Endothelial cell of umbilical vein (primary cell): ENCODE results near the gene SPDYE4. TPM values are rescaled to one million over a fixed set of nuclear protein-coding genes. Genes with fewer than 3 reads are reported as not detected.

ENCODE experiments used
- BruUV-seq: library from RNA; stranded (reverse); fragments of 400-500 nt; replicated peaks from 2 replicates; lab custom pipeline; 2021; lab: Mats Ljungman, UMichigan
- CTCF ChIA-PET: fragments of 300-600, 350-600 bp; sonication (Branson Sonifier 250); formaldehyde crosslinking; loops from one replicate; lab custom pipeline; 2021; ENCODE audit warnings: antibody characterized with exemption, inconsistent platforms; lab: Charles Lee
- POLR2A ChIA-PET: fragments of 300-600, 350-600 bp; sonication (Branson Sonifier 250); formaldehyde crosslinking; loops from one replicate; lab custom pipeline; 2021; ENCODE audit warnings: antibody characterized with exemption, inconsistent platforms; lab: Charles Lee
- DNase-seq: peaks from one replicate; pipeline ENCODE4 v3.0.0-alpha.2; 2011; ENCODE audit warnings: low read depth, low spot score
- FAIRE-seq: peaks from 2 replicates; lab custom pipeline; 2011; peaks lifted over from hg19 to GRCh38; lab: Jason Lieb, UNC
- H2AFZ ChIP-seq: 2 replicates; pipeline ENCODE4 v1.6.0; 2012; ENCODE audit warnings: low read depth, low read length, control low read depth, inconsistent platforms
- H3K27ac ChIP-seq: 2 replicates; pipeline ENCODE4 v1.5.1; 2011; ENCODE audit warnings: low read depth, mild to moderate bottlenecking, control low read depth, low read length, moderate library complexity; ENCODE audit not compliant: insufficient read depth
- H3K27me3 ChIP-seq, 2 experiments: 2 replicates each; pipeline versions ENCODE4 v1.6.0 to v1.6.1; 2011; ENCODE audit warnings: low read length in 2 of 2, mixed read lengths in 1 of 2; ENCODE audit not compliant: control insufficient read depth in 2 of 2, insufficient read depth in 2 of 2
- H3K36me3 ChIP-seq, 2 experiments: 2 replicates in 1 of 2; 3 replicates in 1 of 2; pipeline ENCODE4 v1.5.1; 2011; ENCODE audit warnings: low read length in 2 of 2, mild to moderate bottlenecking in 1 of 2, moderate library complexity in 1 of 2; ENCODE audit not compliant: control insufficient read depth in 2 of 2, insufficient read depth in 2 of 2; ENCODE audit errors: extremely low read depth in 1 of 2
- H3K4me1 ChIP-seq: 3 replicates; pipeline ENCODE4 v1.5.1; 2011; ENCODE audit warnings: mild to moderate bottlenecking, low read length; ENCODE audit not compliant: control insufficient read depth, insufficient read depth; ENCODE audit errors: extremely low read depth
- H3K4me2 ChIP-seq: 2 replicates; pipeline ENCODE4 v1.6.1; 2011; ENCODE audit warnings: low read length, control low read depth, mixed read lengths; ENCODE audit not compliant: insufficient read depth
- H3K4me3 ChIP-seq, 3 experiments: fragments of 200-600 bp in 1 of 3; sonication (generic), shearing (Covaris generic) in 1 of 3; replicated peaks in 1 of 3; 2 replicates each; pipeline ENCODE4 v1.5.1; 2011 to 2016; ENCODE audit warnings: control low read depth in 3 of 3, low read length in 3 of 3, mild to moderate bottlenecking in 2 of 3, inconsistent platforms in 1 of 3, low read depth in 1 of 3, moderate library complexity in 1 of 3; ENCODE audit not compliant: insufficient read depth in 1 of 3
- H3K79me2 ChIP-seq: 2 replicates; pipeline ENCODE4 v1.6.0; 2012; ENCODE audit warnings: low read length, inconsistent platforms; ENCODE audit not compliant: control insufficient read depth, insufficient read depth
- H3K9ac ChIP-seq: replicated peaks from 2 replicates; pipeline ENCODE3; 2011; ENCODE audit warnings: low read length, control low read depth; ENCODE audit not compliant: insufficient read depth; ENCODE audit errors: extremely low read depth
- H3K9me1 ChIP-seq: replicated peaks from 3 replicates; pipeline ENCODE4 v1.6.0; 2011; ENCODE audit warnings: mild to moderate bottlenecking, low read length; ENCODE audit not compliant: control insufficient read depth, insufficient read depth; ENCODE audit errors: extremely low read depth
- H3K9me3 ChIP-seq: replicated peaks from 2 replicates; pipeline ENCODE4 v1.5.1; 2012; ENCODE audit warnings: low read length, inconsistent platforms; ENCODE audit not compliant: control insufficient read depth, insufficient read depth
- H4K20me1 ChIP-seq: replicated peaks from 2 replicates; pipeline ENCODE3; 2011; ENCODE audit warnings: mild to moderate bottlenecking, low read length; ENCODE audit not compliant: control insufficient read depth, insufficient read depth; ENCODE audit errors: extremely low read depth
- FOS ChIP-seq: IDR thresholded peaks from 2 replicates; pipeline ENCODE4 v1.6.1; 2011; ENCODE audit warnings: mild to moderate bottlenecking, low read length, moderate library complexity, borderline replicate concordance; ENCODE audit not compliant: insufficient read depth
- JUN ChIP-seq: IDR thresholded peaks from 2 replicates; pipeline ENCODE4 v1.6.1; 2011; ENCODE audit warnings: borderline replicate concordance, low read depth; ENCODE audit not compliant: insufficient read length, insufficient read depth
- MYC ChIP-seq: IDR thresholded peaks from one replicate; pipeline ENCODE4 v1.6.1; 2011; ENCODE audit warnings: mild to moderate bottlenecking, low read depth, low read length
- POLR2A ChIP-seq: IDR thresholded peaks from 2 replicates; pipeline ENCODE4 v1.6.1; 2012; ENCODE audit warnings: low read depth, mild to moderate bottlenecking, control low read depth, low read length
- dilution Hi-C: fragments of 300-500 bp; cut with MboI; formaldehyde crosslinking; loops from one replicate; pipeline ENCODE4 v1.15.0; 2019; ENCODE audit warnings: low sequenced_read_pairs; ENCODE audit not compliant: extremely low pct_ligation_motif_present
- intact Hi-C: fragments of 100-400 bp; cut with micrococcal nuclease; formaldehyde crosslinking; loops from one replicate; pipeline ENCODE4 v1.10.0; 2022
- polyA plus RNA-seq, 4 experiments: library from polyadenylated mRNA; depleted of rRNA in 3 of 4; stranded (reverse) in 3 of 4; unstranded in 1 of 4; fragments of >200 nt; gene quantifications; 2 replicates each; pipeline versions ENCODE4 v1.2.1 to v1.2.3, GENCODE V29; 2011 to 2012; ENCODE audit warnings: missing spikeins in 1 of 4
- total RNA-seq: library from RNA; stranded (reverse); gene quantifications from 2 replicates; pipeline ENCODE4 v1.2.3, GENCODE V29; 2021
- TF ChIP-seq, protein P1 (sequence below), 2 donors: IDR thresholded peaks; 1 replicate in 1 of 2; 2 replicates in 1 of 2; pipeline ENCODE4 v1.5.1; 2011; ENCODE audit warnings: low read length in 2 of 2, mild to moderate bottlenecking in 2 of 2, moderate library complexity in 2 of 2, control low read depth in 1 of 2, inconsistent platforms in 1 of 2, low read depth in 1 of 2; ENCODE audit not compliant: insufficient read depth in 1 of 2; ENCODE audit errors: extremely low read depth in 1 of 2
- TF ChIP-seq, protein P2 (sequence below): IDR thresholded peaks from 2 replicates; pipeline ENCODE4 v1.6.1; 2011; ENCODE audit not compliant: insufficient read depth, insufficient read length

SPDYE4 gene
- total and polyA plus RNA-seq, 2 donors (not counting 3 experiments of a cell fraction or from before 2014, with no cell fraction given), result not detected

DNA sequence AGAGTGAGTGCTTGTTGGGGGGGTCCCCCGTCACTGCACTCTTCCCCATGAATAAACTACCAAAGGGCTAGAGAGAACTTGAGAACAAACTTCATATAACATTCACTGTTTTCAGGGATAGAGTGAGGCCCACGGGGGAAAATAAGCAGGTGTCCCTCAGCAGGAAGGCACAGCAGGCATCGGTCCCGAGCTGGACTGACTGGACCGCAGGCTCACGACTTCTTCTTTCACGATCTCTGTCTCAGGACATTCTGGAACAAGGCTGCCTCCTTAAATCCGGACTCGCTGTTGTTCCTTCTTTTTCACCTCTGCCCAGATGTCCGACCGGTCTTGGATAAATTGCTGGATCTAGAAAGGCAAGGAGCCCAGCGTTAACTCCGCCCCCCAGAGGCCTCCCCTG lies 28.5 kb downstream of the SPDYE4 start:
- CTCF ChIA-PET, result no interaction called here
- H3K9me3 ChIP-seq, result no peaks in the 10 kb centered on the region
- H3K27me3 ChIP-seq, result peaks cover 0 to 4% of the 10 kb centered on the region in 2 experiments
- no TSS peak for BruUV-seq
- H3K4me2 ChIP-seq, result no peak overlapping the region
- no peak overlapping the region for H3K4me3 ChIP-seq
- H3K27ac ChIP-seq, result no peak overlapping the region
- POLR2A ChIA-PET, result no interaction called here
- no peaks in the 10 kb centered on the region for H3K4me1 ChIP-seq
- H3K9me1 ChIP-seq, result no peaks in the 10 kb centered on the region
- no peak overlapping the region for H3K9ac ChIP-seq
- intact Hi-C loops, result no loop called here
- no peaks in the 10 kb centered on the region for H4K20me1 ChIP-seq
- TF ChIP-seq, protein P1, sequence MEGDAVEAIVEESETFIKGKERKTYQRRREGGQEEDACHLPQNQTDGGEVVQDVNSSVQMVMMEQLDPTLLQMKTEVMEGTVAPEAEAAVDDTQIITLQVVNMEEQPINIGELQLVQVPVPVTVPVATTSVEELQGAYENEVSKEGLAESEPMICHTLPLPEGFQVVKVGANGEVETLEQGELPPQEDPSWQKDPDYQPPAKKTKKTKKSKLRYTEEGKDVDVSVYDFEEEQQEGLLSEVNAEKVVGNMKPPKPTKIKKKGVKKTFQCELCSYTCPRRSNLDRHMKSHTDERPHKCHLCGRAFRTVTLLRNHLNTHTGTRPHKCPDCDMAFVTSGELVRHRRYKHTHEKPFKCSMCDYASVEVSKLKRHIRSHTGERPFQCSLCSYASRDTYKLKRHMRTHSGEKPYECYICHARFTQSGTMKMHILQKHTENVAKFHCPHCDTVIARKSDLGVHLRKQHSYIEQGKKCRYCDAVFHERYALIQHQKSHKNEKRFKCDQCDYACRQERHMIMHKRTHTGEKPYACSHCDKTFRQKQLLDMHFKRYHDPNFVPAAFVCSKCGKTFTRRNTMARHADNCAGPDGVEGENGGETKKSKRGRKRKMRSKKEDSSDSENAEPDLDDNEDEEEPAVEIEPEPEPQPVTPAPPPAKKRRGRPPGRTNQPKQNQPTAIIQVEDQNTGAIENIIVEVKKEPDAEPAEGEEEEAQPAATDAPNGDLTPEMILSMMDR (IDR thresholded peaks at IDR 0.05; ENCODE audit: extremely low read depth in 1 of 2, insufficient read depth in 1 of 2, low read depth in 1 of 2, low read length in 2 of 2), result no peak
- TF ChIP-seq JUN, result no peak
- TF ChIP-seq FOS, result no peak
- TF ChIP-seq, protein P2, sequence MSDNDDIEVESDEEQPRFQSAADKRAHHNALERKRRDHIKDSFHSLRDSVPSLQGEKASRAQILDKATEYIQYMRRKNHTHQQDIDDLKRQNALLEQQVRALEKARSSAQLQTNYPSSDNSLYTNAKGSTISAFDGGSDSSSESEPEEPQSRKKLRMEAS, result no peak
- no peak overlapping the region for H2AFZ ChIP-seq
- no peaks in the 10 kb centered on the region for H3K79me2 ChIP-seq
- FAIRE-seq (no peak), DNase-seq (no peak)
- dilution Hi-C loops, result no loop called here
- no peaks in the 10 kb centered on the region for H3K36me3 ChIP-seq

DNA sequence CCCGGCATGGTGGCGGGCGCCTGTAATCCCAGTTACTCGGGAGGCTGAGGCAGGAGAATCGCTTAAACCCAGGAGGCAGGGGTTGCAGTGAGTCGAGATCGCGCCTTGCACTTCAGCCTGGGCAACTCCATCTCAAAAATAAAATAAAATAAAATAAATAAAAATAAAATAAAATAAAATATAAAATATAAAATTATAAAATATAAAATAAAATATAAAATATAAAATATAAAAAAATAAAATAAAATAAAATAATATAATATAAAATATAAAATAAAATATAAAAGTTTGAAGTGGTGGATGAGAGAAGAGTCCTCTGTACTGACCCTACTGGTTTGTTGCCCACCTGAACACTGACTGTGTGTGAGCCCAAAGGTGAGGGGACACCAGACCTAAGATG lies 28.9 kb downstream of the SPDYE4 start:
- FAIRE-seq (no peak), DNase-seq (no peak)
- Histone ChIP-seq H3K4me3 (no peak overlapping the region), H3K4me2 (no peak overlapping the region), H3K9ac (no peak overlapping the region), H3K4me1 (no peaks in the 10 kb centered on the region), H3K9me1 (no peaks in the 10 kb centered on the region), H2AFZ (no peak overlapping the region), H3K27ac (no peak overlapping the region), H3K79me2 (no peaks in the 10 kb centered on the region), H3K36me3 (no peaks in the 10 kb centered on the region), H4K20me1 (no peaks in the 10 kb centered on the region), H3K9me3 (no peaks in the 10 kb centered on the region), H3K27me3 (peaks cover 0 to 4% of the 10 kb centered on the region in 2 experiments)
- ChIA-PET POLR2A (no interaction called here), CTCF (no interaction called here)
- no peak for TF ChIP-seq MYC
- no peak for TF ChIP-seq JUN
- no peak for TF ChIP-seq POLR2A
- TF ChIP-seq FOS, result no peak
- BruUV-seq, result no TSS peak
- intact Hi-C loops (no loop called here), dilution Hi-C loops (no loop called here)
